Astrocyte of the spinal cord (primary cell): Measurements from ENCODE around the gene BAG3.
A peak's percentile ranks its signal among the peaks of the same experiment; 100 is the strongest.

ENCODE experiments used
- DNase-seq: peaks from one replicate; pipeline ENCODE4 v3.0.0; 2011; ENCODE audit warnings: low read depth, low spot score
- H3K4me3 ChIP-seq: 2 replicates; pipeline ENCODE4 v1.5.1; 2011; ENCODE audit warnings: low read depth, mild to moderate bottlenecking, low read length, moderate library complexity
- in situ Hi-C: cut with HindIII; loops from 2 replicates; pipeline ENCODE4 v1.10.0; 2017; ENCODE audit warnings: low sequenced_read_pairs
- TF ChIP-seq, protein P1 (sequence below): IDR thresholded peaks from 2 replicates; pipeline ENCODE4 v1.5.1; 2012; ENCODE audit warnings: low read depth, mild to moderate bottlenecking, low read length, inconsistent platforms

Gene BAG3

GRCh38 chr10:119650062-119650461 is 1.1 kb upstream of the BAG3 start:
- H3K4me3 ChIP-seq, result no peak overlapping the region
- no peak for DNase-seq
- TF ChIP-seq, protein P1, sequence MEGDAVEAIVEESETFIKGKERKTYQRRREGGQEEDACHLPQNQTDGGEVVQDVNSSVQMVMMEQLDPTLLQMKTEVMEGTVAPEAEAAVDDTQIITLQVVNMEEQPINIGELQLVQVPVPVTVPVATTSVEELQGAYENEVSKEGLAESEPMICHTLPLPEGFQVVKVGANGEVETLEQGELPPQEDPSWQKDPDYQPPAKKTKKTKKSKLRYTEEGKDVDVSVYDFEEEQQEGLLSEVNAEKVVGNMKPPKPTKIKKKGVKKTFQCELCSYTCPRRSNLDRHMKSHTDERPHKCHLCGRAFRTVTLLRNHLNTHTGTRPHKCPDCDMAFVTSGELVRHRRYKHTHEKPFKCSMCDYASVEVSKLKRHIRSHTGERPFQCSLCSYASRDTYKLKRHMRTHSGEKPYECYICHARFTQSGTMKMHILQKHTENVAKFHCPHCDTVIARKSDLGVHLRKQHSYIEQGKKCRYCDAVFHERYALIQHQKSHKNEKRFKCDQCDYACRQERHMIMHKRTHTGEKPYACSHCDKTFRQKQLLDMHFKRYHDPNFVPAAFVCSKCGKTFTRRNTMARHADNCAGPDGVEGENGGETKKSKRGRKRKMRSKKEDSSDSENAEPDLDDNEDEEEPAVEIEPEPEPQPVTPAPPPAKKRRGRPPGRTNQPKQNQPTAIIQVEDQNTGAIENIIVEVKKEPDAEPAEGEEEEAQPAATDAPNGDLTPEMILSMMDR, result no peak
- in situ Hi-C loops, result no loop called here

- TF ChIP-seq, protein P1, result no peak
- in situ Hi-C loops, result no loop called here
- no peak for DNase-seq
- H3K4me3 ChIP-seq, result peak overlapping the region; percentile 89
Measured at GRCh38 chr10:119651514-119652360, 557 bp downstream of the BAG3 start.

DNA sequence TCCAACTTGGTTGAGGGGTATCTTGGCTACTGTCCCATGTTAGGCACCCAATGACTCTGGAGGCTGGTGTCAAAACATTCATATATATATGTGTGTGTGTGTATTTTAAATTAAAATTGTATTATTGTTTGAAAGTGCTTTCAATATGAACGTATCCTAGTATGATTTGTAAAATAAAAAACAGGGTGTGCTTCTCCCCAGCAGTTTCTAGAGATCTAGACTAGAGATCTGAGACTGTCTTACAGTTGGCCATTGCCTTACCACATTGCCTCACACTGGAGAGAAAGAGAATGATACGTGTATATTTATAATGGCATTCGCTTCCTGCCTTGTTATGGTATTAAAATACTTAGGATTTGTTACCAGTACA is 1.2 kb downstream of the BAG3 start:
- TF ChIP-seq, protein P1, result peak; percentile 32
- H3K4me3 ChIP-seq, result peak overlapping the region; percentile 89
- peak; percentile 74 for DNase-seq
- in situ Hi-C loops, result no loop called here

- in situ Hi-C loops, result no loop called here
- DNase-seq, result no peak
- TF ChIP-seq, protein P1, result no peak
- peak overlapping the region; percentile 89 for H3K4me3 ChIP-seq
Measured at GRCh38 chr10:119653209-119653608, 2.0 kb downstream of the BAG3 start.

GRCh38 chr10:119653916-119654315 is 2.7 kb downstream of the BAG3 start:
- TF ChIP-seq, protein P1, result no peak
- H3K4me3 ChIP-seq, result peak overlapping the region; percentile 89
- in situ Hi-C loops, result no loop called here
- DNase-seq, result no peak

DNA sequence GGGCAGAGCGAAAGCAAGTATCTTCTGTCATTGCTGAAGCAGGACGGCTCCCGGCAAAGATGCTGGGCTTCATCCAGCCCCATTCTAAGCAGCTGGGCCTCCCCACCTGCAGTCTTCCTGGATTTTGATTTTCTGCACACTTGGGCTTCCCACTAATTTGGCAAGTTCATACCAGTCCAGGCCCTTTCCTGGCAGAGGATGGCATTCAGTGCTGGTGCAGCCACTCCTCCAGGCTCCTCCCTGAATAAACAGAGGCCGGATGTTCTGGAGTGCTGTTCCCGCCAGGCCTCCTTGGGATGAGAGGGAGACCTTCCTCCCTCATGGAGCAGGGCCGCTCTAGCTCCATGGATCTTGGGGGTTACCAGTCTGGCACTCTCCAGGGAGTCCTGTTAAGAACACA is 3.4 kb downstream of the BAG3 start:
- TF ChIP-seq, protein P1, result no peak

More for the DNA sequence above, 3.4 kb downstream of the BAG3 start:
- peak overlapping the region; percentile 89 for H3K4me3 ChIP-seq
- in situ Hi-C loops, result no loop called here
- no peak for DNase-seq
